ENCODE measurements around the gene EIF4E3.

- TF ChIP-seq CTCF (IDR thresholded peaks at IDR 0.05), result no peak
- TF ChIP-seq POLR2A (IDR thresholded peaks at IDR 0.05), result no peak
- no peak for TF ChIP-seq EP300 (IDR thresholded peaks at IDR 0.05)
Measured at GRCh38 chr3:71649757-71650156, 75.4 kb downstream of the EIF4E3 start.
